ENCODE data around the gene CHN2. TPM values are rescaled to one million over a fixed set of nuclear protein-coding genes. Genes with fewer than 3 reads are reported as not detected.

The CHN2 gene
- total RNA-seq, 1 experiment from 2014 or later, result 7.7 TPM

DNA sequence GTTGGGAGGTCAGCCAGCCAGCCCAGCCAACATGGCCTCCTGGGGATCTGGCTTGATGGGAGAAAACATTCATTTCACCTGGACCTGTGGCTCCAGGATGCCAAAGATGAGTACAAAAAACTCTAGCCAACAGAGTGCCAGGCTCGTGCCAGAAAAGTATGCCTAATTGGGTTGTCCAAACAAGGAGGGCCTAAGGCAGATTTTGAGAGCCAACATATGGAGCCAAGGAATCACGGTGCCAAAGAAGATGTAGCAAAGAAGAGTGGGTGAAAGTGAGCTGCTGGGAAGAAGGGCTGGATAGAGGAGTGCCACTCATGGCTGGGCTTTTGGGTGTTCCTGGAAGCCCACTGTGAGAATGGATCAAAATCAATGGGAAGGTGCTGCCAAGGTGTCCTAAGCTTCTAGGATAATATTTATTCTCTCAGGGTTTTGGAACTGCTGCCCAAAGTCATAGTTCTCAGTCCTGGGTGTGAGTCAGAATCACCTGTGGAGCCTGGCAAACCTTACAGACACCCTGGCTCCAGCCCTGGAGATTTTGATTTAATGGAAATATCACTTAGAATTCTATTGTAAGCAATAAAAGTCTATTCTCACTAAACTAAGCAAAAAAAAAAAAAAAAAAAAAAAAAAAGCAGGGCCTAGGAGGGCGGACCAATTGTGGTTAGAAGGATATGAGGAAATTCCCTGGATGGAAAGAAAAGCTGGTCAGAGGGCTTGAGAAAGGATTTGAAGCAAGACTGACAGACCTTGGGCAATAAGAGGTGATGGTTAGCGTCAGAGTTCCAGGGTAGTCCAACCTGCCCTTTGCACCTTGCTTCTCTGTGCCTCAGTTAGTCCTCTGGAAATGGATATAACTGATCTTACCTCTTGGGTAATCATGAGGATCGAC is 186.9 kb downstream of the CHN2 start:
- TF ChIP-seq EZH2 (IDR thresholded peaks at IDR 0.05; ENCODE audit: low read length, unreplicated experiment), result no peak
- TF ChIP-seq EZH2phosphoT487 (IDR thresholded peaks at IDR 0.05; ENCODE audit: borderline replicate concordance, low read length), result no peak
- TF ChIP-seq, protein P1, sequence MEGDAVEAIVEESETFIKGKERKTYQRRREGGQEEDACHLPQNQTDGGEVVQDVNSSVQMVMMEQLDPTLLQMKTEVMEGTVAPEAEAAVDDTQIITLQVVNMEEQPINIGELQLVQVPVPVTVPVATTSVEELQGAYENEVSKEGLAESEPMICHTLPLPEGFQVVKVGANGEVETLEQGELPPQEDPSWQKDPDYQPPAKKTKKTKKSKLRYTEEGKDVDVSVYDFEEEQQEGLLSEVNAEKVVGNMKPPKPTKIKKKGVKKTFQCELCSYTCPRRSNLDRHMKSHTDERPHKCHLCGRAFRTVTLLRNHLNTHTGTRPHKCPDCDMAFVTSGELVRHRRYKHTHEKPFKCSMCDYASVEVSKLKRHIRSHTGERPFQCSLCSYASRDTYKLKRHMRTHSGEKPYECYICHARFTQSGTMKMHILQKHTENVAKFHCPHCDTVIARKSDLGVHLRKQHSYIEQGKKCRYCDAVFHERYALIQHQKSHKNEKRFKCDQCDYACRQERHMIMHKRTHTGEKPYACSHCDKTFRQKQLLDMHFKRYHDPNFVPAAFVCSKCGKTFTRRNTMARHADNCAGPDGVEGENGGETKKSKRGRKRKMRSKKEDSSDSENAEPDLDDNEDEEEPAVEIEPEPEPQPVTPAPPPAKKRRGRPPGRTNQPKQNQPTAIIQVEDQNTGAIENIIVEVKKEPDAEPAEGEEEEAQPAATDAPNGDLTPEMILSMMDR (conservative IDR thresholded peaks at IDR 0.05; ENCODE audit: low read depth, low read length), result no peak
- Histone ChIP-seq H3K27ac (ENCODE audit: low read length) (no peak overlapping the region), H3K4me2 (ENCODE audit: low read length) (no peak overlapping the region), H3F3A (ENCODE audit: low read length, unreplicated experiment) (no peaks in the 10 kb centered on the region), H3K9ac (ENCODE audit: low read length) (no peak overlapping the region), H3K27me3 (ENCODE audit: low read length) (no peaks in the 10 kb centered on the region), H3K4me3 (ENCODE audit: low read length) (no peak overlapping the region), H3K9me2 (replicated peaks; ENCODE audit: low read length) (no peaks in the 10 kb centered on the region), H3K79me2 (ENCODE audit: low read length) (no peaks in the 10 kb centered on the region), H2AFZ (ENCODE audit: low read length) (no peak overlapping the region), H3K4me1 (ENCODE audit: insufficient read depth, low read length) (0 out of 2 replicates have a peak, but pooled peaks cover under 1% of the 10 kb centered on the region), H4K20me1 (ENCODE audit: low read length) (no peaks in the 10 kb centered on the region), H3K36me3 (ENCODE audit: low read depth, low read length) (no peaks in the 10 kb centered on the region), H3K9me3 (ENCODE audit: low read length) (no peaks in the 10 kb centered on the region)
- POLR2A ChIA-PET (ENCODE audit: unreplicated experiment), result no interaction called here
- CTCF ChIA-PET, result no interaction called here
- ATAC-seq (no peak), DNase-seq (no peak)
- intact Hi-C loops (cut with micrococcal nuclease), result no loop called here
- no TSS peak for BruUV-seq (replicated peaks)

DNA sequence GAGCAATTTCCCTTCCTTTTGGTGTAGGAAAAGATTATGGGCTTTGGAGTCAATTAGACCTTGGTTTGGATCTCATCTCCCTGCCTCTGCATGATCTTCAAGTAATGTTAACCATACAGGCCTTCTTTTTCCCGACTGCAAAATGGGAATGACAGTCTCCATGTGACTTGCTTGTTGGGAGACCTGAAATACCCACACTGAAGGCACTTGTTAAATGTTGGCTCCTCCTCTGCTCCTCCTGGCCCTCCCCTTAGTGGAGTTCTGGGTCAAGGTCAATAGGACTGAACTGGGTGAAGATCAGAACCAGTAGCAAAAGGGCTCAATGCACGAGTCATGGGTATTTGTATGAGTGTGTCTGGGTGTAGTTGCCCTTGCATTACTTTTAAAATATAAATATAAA is 189.7 kb downstream of the CHN2 start:
- Histone ChIP-seq H3K27ac (ENCODE audit: low read length) (no peak overlapping the region), H3K27me3 (ENCODE audit: low read length) (no peaks in the 10 kb centered on the region), H4K20me1 (ENCODE audit: low read length) (no peaks in the 10 kb centered on the region), H3F3A (ENCODE audit: low read length, unreplicated experiment) (no peaks in the 10 kb centered on the region), H3K9me3 (ENCODE audit: low read length) (no peaks in the 10 kb centered on the region), H3K9me2 (replicated peaks; ENCODE audit: low read length) (no peaks in the 10 kb centered on the region), H3K4me1 (ENCODE audit: insufficient read depth, low read length) (no peaks in the 10 kb centered on the region), H2AFZ (ENCODE audit: low read length) (no peak overlapping the region), H3K36me3 (ENCODE audit: low read depth, low read length) (no peaks in the 10 kb centered on the region), H3K79me2 (ENCODE audit: low read length) (no peaks in the 10 kb centered on the region), H3K4me3 (ENCODE audit: low read length) (no peak overlapping the region), H3K4me2 (ENCODE audit: low read length) (no peak overlapping the region), H3K9ac (ENCODE audit: low read length) (no peak overlapping the region)
- DNase-seq (no peak), ATAC-seq (no peak)
- POLR2A ChIA-PET (ENCODE audit: unreplicated experiment), result no interaction called here
- intact Hi-C loops (cut with micrococcal nuclease), result no loop called here
- CTCF ChIA-PET, result no interaction called here
- TF ChIP-seq EZH2 (IDR thresholded peaks at IDR 0.05; ENCODE audit: low read length, unreplicated experiment) (no peak), EZH2phosphoT487 (IDR thresholded peaks at IDR 0.05; ENCODE audit: borderline replicate concordance, low read length) (no peak)
- TF ChIP-seq, protein P1 (conservative IDR thresholded peaks at IDR 0.05; ENCODE audit: low read depth, low read length), result no peak
- BruUV-seq (replicated peaks), result no TSS peak

DNA sequence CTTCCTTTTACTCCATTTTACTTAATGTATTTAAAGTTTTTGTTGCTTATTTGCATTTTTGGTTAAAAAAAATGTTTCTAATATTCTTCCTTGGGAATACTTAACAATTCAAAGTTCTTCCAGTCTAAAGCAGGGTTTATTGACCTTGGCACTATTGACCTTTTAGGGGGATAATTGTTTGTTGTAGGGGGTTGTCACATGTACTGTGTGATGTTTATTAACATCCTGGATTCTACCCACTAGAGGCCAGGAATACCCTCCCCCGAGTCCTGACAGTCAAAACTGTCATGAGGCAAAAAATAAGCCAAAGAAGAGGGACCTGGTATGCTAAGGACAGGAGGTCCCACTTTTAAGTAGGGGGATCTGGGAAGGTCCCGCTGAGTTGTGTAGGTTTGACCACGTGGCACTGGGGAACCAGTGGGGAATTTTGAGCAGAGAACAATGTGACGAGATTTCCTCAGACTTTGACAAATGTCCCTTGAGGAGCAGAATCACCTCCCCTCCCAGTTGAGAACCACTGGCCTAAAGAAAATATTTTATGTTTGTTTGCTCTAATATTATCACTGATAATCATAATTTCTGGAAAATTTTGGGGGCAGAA is 190.7 kb downstream of the CHN2 start:
- no TSS peak for BruUV-seq (replicated peaks)
- Histone ChIP-seq H3K4me1 (ENCODE audit: insufficient read depth, low read length) (no peaks in the 10 kb centered on the region), H3K79me2 (ENCODE audit: low read length) (no peaks in the 10 kb centered on the region), H4K20me1 (ENCODE audit: low read length) (no peaks in the 10 kb centered on the region), H3K9ac (ENCODE audit: low read length) (no peak overlapping the region), H3K9me2 (replicated peaks; ENCODE audit: low read length) (no peaks in the 10 kb centered on the region), H3K27ac (ENCODE audit: low read length) (no peak overlapping the region), H3K36me3 (ENCODE audit: low read depth, low read length) (no peaks in the 10 kb centered on the region), H3K4me3 (ENCODE audit: low read length) (no peak overlapping the region), H3K9me3 (ENCODE audit: low read length) (no peaks in the 10 kb centered on the region), H3F3A (ENCODE audit: low read length, unreplicated experiment) (no peaks in the 10 kb centered on the region), H3K4me2 (ENCODE audit: low read length) (no peak overlapping the region), H2AFZ (ENCODE audit: low read length) (no peak overlapping the region), H3K27me3 (ENCODE audit: low read length) (no peaks in the 10 kb centered on the region)
- no peak for ATAC-seq
- intact Hi-C loops (cut with micrococcal nuclease), result no loop called here
- TF ChIP-seq EZH2 (IDR thresholded peaks at IDR 0.05; ENCODE audit: low read length, unreplicated experiment) (no peak), EZH2phosphoT487 (IDR thresholded peaks at IDR 0.05; ENCODE audit: borderline replicate concordance, low read length) (no peak)
- TF ChIP-seq, protein P1 (conservative IDR thresholded peaks at IDR 0.05; ENCODE audit: low read depth, low read length), result no peak
- POLR2A ChIA-PET (ENCODE audit: unreplicated experiment), result no interaction called here
- CTCF ChIA-PET, result no interaction called here
- no peak for DNase-seq
